IMR-90 (cell line): ENCODE results near the gene TAS2R9. TPM values are rescaled to one million over a fixed set of nuclear protein-coding genes. Genes with fewer than 3 reads are reported as not detected.

Experiments
- ATAC-seq: fragments of 200-7000 bp; cut with Tn5 transposase; 2 replicates; pipeline ENCODE4 v1.9.1; 2020; ENCODE audit warnings: low read depth, mild to moderate bottlenecking, moderate library complexity
- BruUV-seq: library from RNA; stranded (reverse); fragments of 400-500 nt; replicated peaks from 2 replicates; lab custom pipeline; 2021; lab: Mats Ljungman, UMichigan
- CTCF ChIA-PET: fragments of 300-600 bp; formaldehyde crosslinking; extraction: SDS; loops from one replicate; lab custom pipeline; 2021; ENCODE audit warnings: antibody characterized with exemption; lab: Yijun Ruan, JAX
- POLR2A ChIA-PET: fragments of 300-600 bp; sonication (Branson Sonifier 250); formaldehyde crosslinking; loops from one replicate; lab custom pipeline; 2022; ENCODE audit warnings: antibody characterized with exemption; ENCODE audit not compliant: unreplicated experiment; lab: Charles Lee
- DNase-seq: peaks from one replicate; pipeline ENCODE4 v3.0.0; 2013
- H2AFZ ChIP-seq: replicated peaks from 2 replicates; pipeline ENCODE3; 2013; ENCODE audit warnings: low read length, mild to moderate bottlenecking; ENCODE audit not compliant: poor library complexity
- H2AK5ac ChIP-seq: 2 replicates; pipeline ENCODE4 v1.6.1; 2013; ENCODE audit warnings: low read depth, low read length, inconsistent platforms
- H2AK9ac ChIP-seq: replicated peaks from 2 replicates; pipeline ENCODE3; 2013; ENCODE audit warnings: mild to moderate bottlenecking, low read depth, low read length, moderate library complexity; ENCODE audit not compliant: poor library complexity
- H2BK120ac ChIP-seq: 2 replicates; pipeline ENCODE4 v1.6.1; 2013; ENCODE audit warnings: low read depth, low read length, inconsistent platforms
- H2BK15ac ChIP-seq: 3 replicates; pipeline ENCODE4 v1.6.1; 2013; ENCODE audit warnings: low read depth, low read length, inconsistent platforms
- H2BK20ac ChIP-seq: 2 replicates; pipeline ENCODE4 v1.6.1; 2013; ENCODE audit warnings: low read depth, mild to moderate bottlenecking, inconsistent platforms, low read length, moderate library complexity
- H2BK5ac ChIP-seq: 2 replicates; pipeline ENCODE4 v1.6.1; 2013; ENCODE audit warnings: mild to moderate bottlenecking, low read depth, low read length, inconsistent platforms; ENCODE audit not compliant: poor library complexity, severe bottlenecking
- H3K14ac ChIP-seq: replicated peaks from 2 replicates; pipeline ENCODE4 v1.6.1; 2013; ENCODE audit warnings: low read depth, low read length, inconsistent platforms
- H3K18ac ChIP-seq: 2 replicates; pipeline ENCODE4 v1.6.1; 2013; ENCODE audit warnings: low read depth, low read length, control low read depth
- H3K23ac ChIP-seq: 2 replicates; pipeline ENCODE4 v1.6.1; 2013; ENCODE audit warnings: low read depth, low read length, inconsistent platforms
- H3K27ac ChIP-seq: 2 replicates; pipeline ENCODE4 v1.5.1; 2013; ENCODE audit warnings: mild to moderate bottlenecking, control low read depth, low read length; ENCODE audit not compliant: insufficient read depth
- H3K27me3 ChIP-seq: 2 replicates; pipeline ENCODE4 v1.6.1; 2013; ENCODE audit warnings: low read length; ENCODE audit not compliant: control insufficient read depth, insufficient read depth
- H3K36me3 ChIP-seq: 2 replicates; pipeline ENCODE4 v1.6.1; 2013; ENCODE audit warnings: low read length, mixed read lengths; ENCODE audit not compliant: control insufficient read depth, insufficient read depth
- H3K4ac ChIP-seq: 2 replicates; pipeline ENCODE4 v1.6.1; 2013; ENCODE audit warnings: low read depth, low read length, inconsistent platforms
- H3K4me1 ChIP-seq: 2 replicates; pipeline ENCODE4 v1.6.1; 2013; ENCODE audit warnings: low read length, mixed read lengths; ENCODE audit not compliant: control insufficient read depth, insufficient read depth
- H3K4me2 ChIP-seq: 2 replicates; pipeline ENCODE4 v1.6.1; 2013; ENCODE audit warnings: low read depth, mild to moderate bottlenecking, control low read depth, low read length, moderate library complexity
- H3K4me3 ChIP-seq: 2 replicates; pipeline ENCODE4 v1.5.1; 2013; ENCODE audit warnings: low read depth, mild to moderate bottlenecking, control low read depth, low read length, moderate library complexity; ENCODE audit not compliant: insufficient read depth
- H3K56ac ChIP-seq: 2 replicates; pipeline ENCODE4 v1.6.1; 2013; ENCODE audit warnings: low read length, inconsistent platforms; ENCODE audit not compliant: insufficient read depth; ENCODE audit errors: extremely low read depth
- H3K79me1 ChIP-seq, 2 experiments: 2 replicates each; pipeline ENCODE4 v1.6.1; 2013; ENCODE audit warnings: low read length in 2 of 2, inconsistent platforms in 1 of 2, low read depth in 1 of 2
- H3K9ac ChIP-seq: 2 replicates; pipeline ENCODE4 v1.6.1; 2013; ENCODE audit warnings: low read depth, low read length, control low read depth
- H3K9me1 ChIP-seq: 2 replicates; pipeline ENCODE4 v1.6.1; 2013; ENCODE audit warnings: low read length, inconsistent platforms; ENCODE audit not compliant: insufficient read depth
- H3K9me3 ChIP-seq: 2 replicates; pipeline ENCODE4 v1.6.1; 2013; ENCODE audit warnings: low read length; ENCODE audit not compliant: control insufficient read depth, insufficient read depth
- H4K20me1 ChIP-seq: 2 replicates; pipeline ENCODE4 v1.6.1; 2013; ENCODE audit warnings: low read length, inconsistent platforms; ENCODE audit not compliant: insufficient read depth
- H4K5ac ChIP-seq: 2 replicates; pipeline ENCODE4 v1.6.1; 2013; ENCODE audit warnings: mild to moderate bottlenecking, low read depth, low read length, control low read depth
- H4K8ac ChIP-seq, 2 experiments: 2 replicates each; pipeline ENCODE4 v1.6.1; 2013; ENCODE audit warnings: low read depth in 2 of 2, low read length in 2 of 2, control low read depth in 1 of 2, inconsistent platforms in 1 of 2
- H4K91ac ChIP-seq: 2 replicates; pipeline ENCODE4 v1.6.1; 2013; ENCODE audit warnings: low read depth, low read length, inconsistent platforms; ENCODE audit not compliant: insufficient read depth
- CHD1 ChIP-seq: IDR thresholded peaks from 2 replicates; pipeline ENCODE4 v1.6.1; 2012; ENCODE audit warnings: low read depth, low read length, improper control_type of control experiment
- MAFK ChIP-seq: IDR thresholded peaks from 2 replicates; pipeline ENCODE4 v1.6.1; 2012; ENCODE audit warnings: low read depth, low read length, improper control_type of control experiment
- MAZ ChIP-seq: IDR thresholded peaks from 2 replicates; pipeline ENCODE4 v1.6.1; 2012; ENCODE audit warnings: low read depth, mild to moderate bottlenecking, low read length, improper control_type of control experiment, moderate library complexity, borderline replicate concordance
- POLR2A ChIP-seq: IDR thresholded peaks from 2 replicates; pipeline ENCODE4 v1.6.1; 2012; ENCODE audit warnings: mild to moderate bottlenecking, low read depth, low read length
- RCOR1 ChIP-seq: IDR thresholded peaks from 2 replicates; pipeline ENCODE4 v1.6.1; 2012; ENCODE audit warnings: mild to moderate bottlenecking, low read length, improper control_type of control experiment; ENCODE audit not compliant: insufficient replicate concordance
- RFX5 ChIP-seq: IDR thresholded peaks from 2 replicates; pipeline ENCODE4 v1.8.0; 2012; ENCODE audit warnings: low read depth, mild to moderate bottlenecking, low read length, moderate library complexity
- SMC3 ChIP-seq: fragments of 150-350 bp; IDR thresholded peaks from 2 replicates; pipeline ENCODE4 v1.6.1; 2016; ENCODE audit warnings: low read depth, mild to moderate bottlenecking, antibody characterized with exemption, low read length, moderate library complexity
- USF2 ChIP-seq: fragments of 150-350 bp; IDR thresholded peaks from 2 replicates; pipeline ENCODE4 v1.6.1; 2017; ENCODE audit warnings: mild to moderate bottlenecking, antibody characterized with exemption, low read length, low read depth
- WGBS, 2 experiments: methylation state at CpG; one replicate each; pipeline versions ENCODE4 v1.1.5 to v1.1.7; 2013; ENCODE audit warnings: missing lambda C conversion rate in 2 of 2; ENCODE audit not compliant: insufficient read length in 1 of 2; ENCODE audit errors: extremely low coverage in 2 of 2; 5-methylcytosine and 5-hydroxymethylcytosine counted together
- dilution Hi-C: fragments of 300-500 bp; cut with HindIII; formaldehyde crosslinking; loops from one replicate; pipeline ENCODE4 v1.14.3; 2018; ENCODE audit warnings: low sequenced_read_pairs; ENCODE audit not compliant: unreplicated experiment
- in situ Hi-C: fragments of 300-500 bp; cut with MboI; formaldehyde crosslinking; loops from 3 replicates; pipeline ENCODE4 v1.14.3; 2019; ENCODE audit warnings: low sequenced_read_pairs, inconsistent platforms, mixed read lengths
- intact Hi-C: fragments of 100-400 bp; cut with micrococcal nuclease; formaldehyde crosslinking; loops from 2 replicates; pipeline ENCODE4 v1.10.0; 2022
- polyA plus RNA-seq, 3 experiments: library from polyadenylated mRNA; depleted of rRNA; stranded (reverse); fragments of >200 nt; gene quantifications; 2 replicates each; pipeline ENCODE4 v1.2.3, GENCODE V29; 2012; ENCODE audit warnings: low replicate concordance in 1 of 3
- total RNA-seq: library from RNA; depleted of rRNA; stranded (reverse); fragments of >200 nt; gene quantifications from 2 replicates; pipeline ENCODE4 v1.2.3, GENCODE V29; 2012
- TF ChIP-seq, protein P1 (sequence below): conservative IDR thresholded peaks from 2 replicates; pipeline ENCODE4 v1.5.1; 2012; ENCODE audit warnings: mild to moderate bottlenecking, low read depth, low read length, improper control_type of control experiment

The TAS2R9 gene
- total and polyA plus RNA-seq, 2 of the 4 experiments (the other 2 are of a cell fraction): not detected

- ChIA-PET CTCF (no interaction called here), POLR2A (interaction anchor here (0.6 kb wide), 1 partner anchor 677 kb away, joined by 7 read pairs; no protein-coding TSS in a partner anchor)
- H4K8ac ChIP-seq: no peak overlapping the region
- H2BK5ac ChIP-seq: no peak overlapping the region
- H3K36me3 ChIP-seq: no peaks in the 10 kb centered on the region
- H3K14ac ChIP-seq: no peak overlapping the region
- H3K4me3 ChIP-seq: no peak overlapping the region
- H3K4ac ChIP-seq: no peak overlapping the region
- H2BK20ac ChIP-seq: no peak overlapping the region
- H2AFZ ChIP-seq: no peak overlapping the region
- dilution Hi-C loops: no loop called here
- H3K9ac ChIP-seq: no peak overlapping the region
- no peak overlapping the region for H3K23ac ChIP-seq
- H2AK5ac ChIP-seq: no peak overlapping the region
- no peak overlapping the region for H3K56ac ChIP-seq
- no TSS peak for BruUV-seq
- H3K9me1 ChIP-seq: no peaks in the 10 kb centered on the region; the same call in 1 of the 2 replicates
- DNase-seq (no peak), ATAC-seq (no peak)
- no peak for TF ChIP-seq RFX5
- TF ChIP-seq SMC3: no peak
- TF ChIP-seq, protein P1, sequence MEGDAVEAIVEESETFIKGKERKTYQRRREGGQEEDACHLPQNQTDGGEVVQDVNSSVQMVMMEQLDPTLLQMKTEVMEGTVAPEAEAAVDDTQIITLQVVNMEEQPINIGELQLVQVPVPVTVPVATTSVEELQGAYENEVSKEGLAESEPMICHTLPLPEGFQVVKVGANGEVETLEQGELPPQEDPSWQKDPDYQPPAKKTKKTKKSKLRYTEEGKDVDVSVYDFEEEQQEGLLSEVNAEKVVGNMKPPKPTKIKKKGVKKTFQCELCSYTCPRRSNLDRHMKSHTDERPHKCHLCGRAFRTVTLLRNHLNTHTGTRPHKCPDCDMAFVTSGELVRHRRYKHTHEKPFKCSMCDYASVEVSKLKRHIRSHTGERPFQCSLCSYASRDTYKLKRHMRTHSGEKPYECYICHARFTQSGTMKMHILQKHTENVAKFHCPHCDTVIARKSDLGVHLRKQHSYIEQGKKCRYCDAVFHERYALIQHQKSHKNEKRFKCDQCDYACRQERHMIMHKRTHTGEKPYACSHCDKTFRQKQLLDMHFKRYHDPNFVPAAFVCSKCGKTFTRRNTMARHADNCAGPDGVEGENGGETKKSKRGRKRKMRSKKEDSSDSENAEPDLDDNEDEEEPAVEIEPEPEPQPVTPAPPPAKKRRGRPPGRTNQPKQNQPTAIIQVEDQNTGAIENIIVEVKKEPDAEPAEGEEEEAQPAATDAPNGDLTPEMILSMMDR: no peak
- TF ChIP-seq RCOR1: no peak
- no peak for TF ChIP-seq USF2
- TF ChIP-seq MAFK: no peak
- TF ChIP-seq MAZ: no peak
- TF ChIP-seq CHD1: no peak
- no peak for TF ChIP-seq POLR2A
- intact Hi-C loops: no loop called here
- no peaks in the 10 kb centered on the region for H3K27me3 ChIP-seq
- H4K91ac ChIP-seq: no peak overlapping the region
- no peak overlapping the region for H2BK15ac ChIP-seq
- no CpG with 5 or more reads among the region's 2 CpGs for WGBS, 2 experiments
- H3K4me1 ChIP-seq: no peaks in the 10 kb centered on the region
- no peaks in the 10 kb centered on the region for H3K9me3 ChIP-seq
- no peaks in the 10 kb centered on the region for H3K79me1 ChIP-seq
- in situ Hi-C loops: no loop called here
- H3K18ac ChIP-seq: no peak overlapping the region
- H2BK120ac ChIP-seq: no peak overlapping the region
- no peaks in the 10 kb centered on the region for H4K20me1 ChIP-seq
- H3K4me2 ChIP-seq: no peak overlapping the region
- no peak overlapping the region for H2AK9ac ChIP-seq
- no peak overlapping the region for H4K5ac ChIP-seq
- H3K27ac ChIP-seq: no peak overlapping the region
Measured at GRCh38 chr12:10847744-10848143, 37.8 kb upstream of the TAS2R9 start.
